Measurements from ENCODE around the gene KRTAP10-8.
"Not testable (repeated sequence)": the region's sequence is repeated elsewhere in the genome, so short reads cannot be mapped to it uniquely, and the experiment has no call there.

Gene KRTAP10-8

DNA sequence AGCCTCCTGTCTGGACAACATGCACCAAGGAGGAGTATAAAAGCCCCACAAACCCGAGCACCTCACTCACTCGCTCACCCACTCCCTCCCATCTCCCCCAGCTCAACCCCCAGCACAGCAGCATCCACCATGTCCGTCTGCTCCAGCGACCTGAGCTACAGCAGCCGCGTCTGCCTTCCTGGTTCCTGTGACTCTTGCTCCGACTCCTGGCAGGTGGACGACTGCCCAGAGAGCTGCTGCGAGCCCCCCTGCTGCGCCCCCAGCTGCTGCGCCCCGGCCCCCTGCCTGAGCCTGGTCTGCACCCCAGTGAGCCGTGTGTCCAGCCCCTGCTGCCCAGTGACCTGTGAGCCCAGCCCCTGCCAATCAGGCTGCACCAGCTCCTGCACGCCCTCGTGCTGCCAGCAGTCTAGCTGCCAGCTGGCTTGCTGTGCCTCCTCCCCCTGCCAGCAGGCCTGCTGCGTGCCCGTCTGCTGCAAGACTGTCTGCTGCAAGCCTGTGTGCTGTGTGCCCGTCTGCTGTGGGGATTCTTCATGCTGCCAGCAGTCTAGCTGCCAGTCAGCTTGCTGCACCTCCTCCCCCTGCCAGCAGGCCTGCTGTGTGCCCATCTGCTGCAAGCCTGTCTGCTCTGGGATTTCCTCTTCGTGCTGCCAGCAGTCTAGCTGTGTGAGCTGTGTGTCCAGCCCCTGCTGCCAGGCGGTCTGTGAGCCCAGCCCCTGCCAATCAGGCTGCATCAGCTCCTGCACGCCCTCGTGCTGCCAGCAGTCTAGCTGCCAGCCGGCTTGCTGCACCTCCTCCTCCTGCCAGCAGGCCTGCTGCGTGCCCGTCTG is 38.0 kb upstream of the KRTAP10-8 start, which contains the start of gene KRTAP10-4:
Gene KRTAP10-4, plus strand, starts transcription at position 100 of the 827 bp plus-strand sequence. Its CDS starts 30 bp downstream, at position 130.
- TF ChIP-seq GATA3, GATA2 (IDR thresholded peaks at IDR 0.05; ENCODE audit: low read depth, low read length): not testable (repeated sequence)

DNA sequence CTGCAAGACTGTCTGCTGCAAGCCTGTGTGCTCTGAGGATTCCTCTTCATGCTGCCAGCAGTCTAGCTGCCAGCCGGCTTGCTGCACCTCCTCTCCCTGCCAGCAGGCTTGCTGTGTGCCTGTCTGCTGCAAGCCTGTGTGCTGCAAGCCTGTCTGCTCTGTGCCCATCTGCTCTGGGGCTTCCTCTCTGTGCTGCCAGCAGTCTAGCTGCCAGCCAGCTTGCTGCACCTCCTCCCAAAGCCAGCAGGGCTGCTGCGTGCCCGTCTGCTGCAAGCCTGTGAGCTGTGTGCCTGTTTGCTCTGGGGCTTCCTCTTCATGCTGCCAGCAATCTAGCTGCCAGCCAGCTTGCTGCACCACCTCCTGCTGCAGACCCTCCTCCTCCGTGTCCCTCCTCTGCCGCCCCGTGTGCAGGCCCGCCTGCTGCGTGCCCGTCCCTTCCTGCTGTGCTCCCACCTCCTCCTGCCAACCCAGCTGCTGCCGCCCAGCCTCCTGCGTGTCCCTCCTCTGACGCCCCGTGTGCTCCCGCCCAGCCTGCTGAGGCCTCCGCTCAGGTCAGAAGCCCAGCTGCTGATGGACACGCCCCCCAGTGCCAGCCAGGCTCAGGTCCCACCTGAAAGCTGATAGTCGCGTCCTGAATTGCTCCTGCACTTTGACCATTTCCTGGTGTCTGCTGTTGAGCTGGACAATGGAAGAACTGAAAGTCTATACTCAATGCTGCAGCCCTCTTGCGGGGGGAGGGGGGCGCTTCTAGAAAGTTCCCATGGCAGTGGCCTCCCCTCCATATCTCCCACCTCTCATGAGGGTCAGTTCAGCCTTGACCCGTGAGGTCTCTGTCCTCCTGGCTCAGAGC is 37.2 kb upstream of the KRTAP10-8 start:
- no peak for TF ChIP-seq GATA3 (IDR thresholded peaks at IDR 0.05; ENCODE audit: low read depth, low read length)

DNA sequence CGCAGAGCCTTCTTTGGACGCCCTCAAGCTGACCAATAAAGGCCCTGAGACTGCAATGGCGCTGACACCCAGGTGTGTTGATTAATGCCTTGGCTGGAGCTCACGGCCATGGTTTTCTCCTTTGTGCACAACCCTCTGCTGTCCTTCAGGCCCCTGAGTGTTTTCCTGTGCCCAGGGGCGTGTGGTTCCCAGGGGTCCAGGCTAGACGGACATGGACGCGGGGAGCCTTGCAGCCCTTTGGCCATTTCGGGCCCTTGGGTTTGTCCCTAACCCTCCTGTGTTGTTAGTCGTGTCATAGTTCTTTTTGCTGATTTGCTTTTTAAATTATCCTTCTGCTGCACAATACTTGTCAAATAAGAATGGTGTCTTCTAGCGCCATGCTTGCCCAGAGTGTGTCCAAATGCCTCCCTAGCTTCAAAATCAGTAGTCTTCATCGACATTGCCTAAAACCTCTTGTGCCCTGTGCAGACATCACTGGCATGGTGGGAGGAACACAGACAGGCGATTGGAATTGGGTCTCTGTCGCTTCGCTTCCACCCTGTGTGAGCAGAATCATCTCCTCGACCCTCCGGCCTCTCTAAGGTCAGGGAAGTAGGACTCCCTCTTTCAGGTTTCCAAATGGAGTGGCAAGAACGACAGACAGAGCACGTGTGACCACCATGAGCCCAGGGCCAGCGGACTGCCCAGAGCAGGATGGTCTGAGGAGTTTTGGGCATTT is 36.4 kb upstream of the KRTAP10-8 start:
- TF ChIP-seq GATA2 (IDR thresholded peaks at IDR 0.05; ENCODE audit: low read depth, low read length) (no peak), GATA3 (IDR thresholded peaks at IDR 0.05; ENCODE audit: low read depth, low read length) (no peak)

DNA sequence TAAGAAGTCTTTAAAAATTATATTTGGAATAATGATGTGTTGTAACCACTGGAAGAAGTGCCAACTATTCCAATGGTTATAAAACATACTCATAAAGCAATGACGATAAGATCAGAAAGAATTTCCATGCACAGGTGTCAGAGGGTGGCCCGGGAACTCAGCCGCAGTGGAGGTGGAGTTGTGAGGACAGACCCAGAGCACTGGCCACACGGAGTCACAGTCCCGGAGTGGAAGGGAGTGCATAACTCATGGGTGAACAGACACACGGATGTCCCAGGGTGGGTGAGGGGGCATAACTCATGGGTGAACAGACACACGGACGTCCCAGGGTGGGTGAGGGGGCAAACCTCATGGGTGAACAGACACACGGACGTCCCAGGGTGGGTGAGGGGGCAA is 35.9 kb upstream of the KRTAP10-8 start:
- no peak for TF ChIP-seq GATA2 (IDR thresholded peaks at IDR 0.05; ENCODE audit: low read depth, low read length)

DNA sequence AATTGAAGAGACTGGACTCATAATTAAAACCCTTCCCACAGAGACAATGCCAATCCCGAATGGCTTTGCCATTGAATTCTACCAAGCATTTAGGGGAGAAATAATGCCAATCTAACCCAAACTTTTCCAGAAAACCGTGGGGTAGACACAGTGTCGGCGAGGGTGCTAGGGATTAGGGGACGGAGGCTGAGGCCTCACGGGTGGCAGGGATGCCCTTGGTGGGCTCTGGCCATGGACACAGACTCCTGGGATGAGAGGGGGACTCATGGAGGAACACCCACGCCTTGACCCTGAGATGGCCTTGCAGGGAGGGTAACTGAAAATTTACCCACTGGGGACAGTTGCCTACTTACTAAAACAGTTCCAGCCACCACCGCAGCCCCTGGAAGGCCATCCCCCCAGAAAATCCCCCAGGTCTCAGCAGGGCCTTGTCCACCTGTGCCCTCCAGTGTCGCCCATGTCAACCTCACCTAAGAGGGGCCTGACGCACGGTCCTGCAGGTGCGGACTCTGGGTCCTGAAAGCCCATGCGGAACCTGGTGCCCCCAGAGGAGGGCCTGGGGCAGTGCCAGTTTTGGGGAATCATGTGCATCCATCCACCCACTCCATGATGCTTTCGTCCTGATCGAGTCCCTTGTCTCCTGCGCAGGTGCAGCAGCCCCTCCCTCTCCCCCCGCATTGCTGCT is 33.4 kb upstream of the KRTAP10-8 start:
- TF ChIP-seq GATA3 (IDR thresholded peaks at IDR 0.05; ENCODE audit: low read depth, low read length) (no peak), GATA2 (IDR thresholded peaks at IDR 0.05; ENCODE audit: low read depth, low read length) (no peak)

DNA sequence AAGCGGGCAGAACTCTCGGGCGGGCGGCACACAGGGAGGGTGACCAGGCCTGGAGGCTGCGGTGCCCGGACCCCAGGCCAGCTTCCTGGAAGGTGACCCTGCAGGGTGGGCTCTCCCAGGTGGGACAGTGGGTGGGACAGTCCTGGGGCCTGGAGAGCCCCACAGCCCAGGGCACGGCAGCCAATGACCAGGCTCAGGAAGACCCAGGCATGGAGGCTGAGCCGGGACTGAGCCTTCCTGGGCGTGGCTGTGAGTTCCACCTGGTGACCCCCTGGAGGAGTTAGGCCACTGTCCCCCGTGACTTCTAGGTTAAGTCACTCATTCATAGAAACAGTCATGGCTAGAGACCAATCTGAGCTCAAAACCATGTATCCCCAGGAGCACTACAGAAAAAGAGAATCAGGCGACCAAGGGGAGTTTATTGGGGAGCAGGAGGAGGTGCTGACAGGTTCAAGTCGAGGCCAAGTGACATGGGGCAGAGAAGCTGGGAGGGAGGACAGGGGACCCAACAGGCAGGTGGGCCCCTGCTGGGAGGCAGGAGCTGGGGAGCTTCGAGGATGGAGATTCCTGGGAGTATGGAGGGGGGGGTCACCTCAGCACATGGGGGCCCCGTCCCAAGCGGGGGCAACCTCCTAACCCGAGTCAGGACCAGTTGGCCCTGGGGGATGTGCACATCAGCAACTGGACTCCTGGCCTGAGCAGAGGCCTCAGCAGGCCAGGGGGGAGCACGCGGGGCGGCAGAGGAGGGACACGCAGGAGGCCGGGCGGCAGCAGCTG is 32.6 kb upstream of the KRTAP10-8 start:
- no peak for TF ChIP-seq GATA3 (IDR thresholded peaks at IDR 0.05; ENCODE audit: low read depth, low read length)
- no peak for TF ChIP-seq GATA2 (IDR thresholded peaks at IDR 0.05; ENCODE audit: low read depth, low read length)

DNA sequence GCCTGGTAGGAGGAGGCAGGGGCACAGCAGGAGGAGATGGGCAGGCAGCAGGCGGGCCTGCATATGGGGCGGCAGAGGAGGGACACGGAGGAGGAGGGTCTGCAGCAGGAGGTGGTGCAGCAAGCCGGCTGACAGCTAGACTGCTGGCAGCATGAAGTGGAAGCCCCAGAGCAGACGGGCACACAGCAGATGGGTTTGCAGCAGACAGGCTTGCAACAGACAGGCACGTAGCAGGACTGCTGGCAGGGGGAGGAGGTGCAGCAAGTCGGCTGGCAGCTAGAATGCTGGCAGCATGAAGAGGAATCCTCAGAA is 32.1 kb upstream of the KRTAP10-8 start:
- TF ChIP-seq GATA3 (IDR thresholded peaks at IDR 0.05; ENCODE audit: low read depth, low read length) (no peak), GATA2 (IDR thresholded peaks at IDR 0.05; ENCODE audit: low read depth, low read length) (no peak)

DNA sequence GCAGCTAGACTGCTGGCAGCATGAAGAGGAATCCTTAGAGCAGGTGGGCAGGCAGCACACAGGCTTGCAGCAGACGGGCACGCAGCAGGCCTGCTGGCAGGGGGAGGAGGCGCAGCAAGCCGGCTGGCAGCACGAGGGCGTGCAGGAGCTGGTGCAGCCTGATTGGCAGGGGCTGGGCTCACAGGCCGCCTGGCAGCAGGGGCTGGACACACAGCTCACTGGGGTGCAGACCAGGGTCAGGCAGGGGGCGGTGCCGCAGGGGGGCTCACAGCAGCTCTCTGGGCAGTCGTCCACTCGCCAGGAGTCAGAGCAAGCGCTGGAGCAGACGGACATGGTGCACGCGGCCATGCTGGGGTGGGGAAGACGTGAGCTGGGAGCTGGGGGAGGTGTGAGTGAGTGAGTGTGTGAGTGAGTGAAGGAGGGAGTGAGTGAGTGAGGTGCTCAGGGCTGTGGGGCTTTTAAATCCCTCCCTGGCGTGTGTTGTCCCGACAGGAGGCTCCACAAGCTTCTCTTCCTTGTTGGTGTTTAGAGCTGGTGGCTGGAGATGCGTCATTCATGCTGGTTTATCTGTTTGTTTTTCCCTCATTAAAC is 31.6 kb upstream of the KRTAP10-8 start, which contains the start of gene KRTAP10-5:
Gene KRTAP10-5, minus strand, starts transcription at position 374 of the 591 bp plus-strand sequence. Its CDS starts 26 bp downstream, at position 348.
- TF ChIP-seq GATA3, GATA2 (IDR thresholded peaks at IDR 0.05; ENCODE audit: low read depth, low read length): not testable (repeated sequence)

DNA sequence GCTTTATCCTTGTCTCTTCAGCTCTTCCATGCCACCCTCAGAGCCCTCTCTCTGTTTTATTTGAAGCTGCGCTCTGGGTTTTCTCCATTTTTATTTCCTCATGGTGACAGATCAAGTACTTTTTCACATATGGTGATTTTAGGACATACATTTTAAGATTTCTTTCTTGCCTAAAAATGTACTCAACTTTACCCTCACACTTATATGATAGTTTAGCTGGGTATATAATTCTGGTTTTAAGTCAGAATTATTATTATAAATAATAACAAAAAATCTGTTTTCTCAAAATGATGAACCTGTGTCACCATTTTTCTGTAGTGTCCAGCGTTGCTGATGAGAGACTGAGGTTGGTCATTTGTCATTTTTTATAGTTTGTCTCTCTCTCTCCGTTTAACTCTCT is 30.7 kb upstream of the KRTAP10-8 start:
- TF ChIP-seq GATA3 (IDR thresholded peaks at IDR 0.05; ENCODE audit: low read depth, low read length): no peak
- TF ChIP-seq GATA2 (IDR thresholded peaks at IDR 0.05; ENCODE audit: low read depth, low read length): no peak

DNA sequence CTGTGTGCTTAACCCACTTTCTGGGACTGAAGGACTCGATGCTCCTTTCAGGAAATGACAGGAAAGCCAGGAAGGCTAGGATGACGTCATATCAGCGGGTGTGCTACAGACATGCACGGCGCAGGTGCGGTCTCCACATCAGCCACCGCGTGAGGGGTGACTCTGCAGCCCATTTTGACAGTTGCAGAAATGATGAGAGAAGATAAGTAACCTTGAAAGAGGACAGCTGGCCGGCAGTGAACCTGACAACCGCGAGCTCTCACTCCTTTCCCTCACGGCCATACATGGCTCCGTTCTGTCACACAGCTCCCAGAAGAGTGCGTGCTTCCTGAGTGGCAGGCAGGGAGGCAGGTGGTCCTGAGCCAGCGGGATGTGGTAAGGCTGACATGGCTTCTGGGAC is 29.8 kb upstream of the KRTAP10-8 start:
- TF ChIP-seq GATA2 (IDR thresholded peaks at IDR 0.05; ENCODE audit: low read depth, low read length) (peak; percentile 26; the same call in 1 of the 2 replicates), GATA3 (IDR thresholded peaks at IDR 0.05; ENCODE audit: low read depth, low read length) (no peak)

DNA sequence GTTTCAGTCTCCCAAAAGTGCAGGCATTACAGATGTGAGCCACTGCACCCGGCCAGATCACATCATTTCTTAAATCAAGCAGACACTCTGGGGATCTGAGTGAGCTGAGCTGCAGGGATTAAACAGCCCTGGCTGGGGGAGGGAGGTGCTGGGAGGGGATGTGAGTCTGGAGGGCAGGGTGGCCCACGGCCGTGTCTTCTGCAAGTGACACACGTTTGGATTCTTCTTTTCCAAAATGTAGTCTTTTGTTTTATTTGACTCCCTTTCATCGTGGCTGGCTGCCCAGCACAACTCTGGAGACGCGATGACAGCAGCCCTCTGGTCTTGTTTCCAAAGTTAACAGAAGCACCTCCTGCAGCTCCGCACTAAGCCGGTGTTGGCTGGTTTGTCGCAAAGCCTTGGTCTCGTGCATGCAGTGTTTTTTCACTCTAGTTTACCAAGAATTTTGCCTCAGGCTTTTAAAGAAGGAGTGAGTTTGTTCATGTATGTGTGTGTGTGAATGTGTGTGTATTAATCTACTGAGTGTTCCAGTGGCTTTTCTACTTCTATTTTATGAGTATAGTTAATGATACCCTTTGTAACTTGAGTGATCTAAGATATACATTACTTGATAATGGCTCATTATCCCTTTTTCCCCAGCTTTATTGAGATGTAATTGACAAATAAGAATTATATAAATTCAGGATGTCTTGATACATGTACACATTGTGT is 28.6 kb upstream of the KRTAP10-8 start:
- TF ChIP-seq GATA2 (IDR thresholded peaks at IDR 0.05; ENCODE audit: low read depth, low read length): no peak

DNA sequence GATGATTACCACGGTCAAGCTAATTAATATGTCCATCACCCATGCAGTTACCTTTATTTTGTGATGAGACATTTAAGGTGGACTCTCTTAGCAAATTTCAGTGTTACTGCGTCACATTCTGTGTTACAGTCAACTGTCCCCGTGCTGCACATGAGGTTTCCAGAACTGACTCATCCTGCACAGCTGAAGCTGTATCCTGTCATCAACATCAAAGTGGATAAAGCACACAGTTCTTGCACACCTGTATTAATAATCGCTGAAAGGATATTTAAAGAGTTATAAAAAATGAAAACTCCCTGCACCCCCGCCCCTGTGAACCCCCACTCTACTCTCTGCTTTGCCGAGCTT is 28.1 kb upstream of the KRTAP10-8 start:
- TF ChIP-seq GATA2 (IDR thresholded peaks at IDR 0.05; ENCODE audit: low read depth, low read length) (no peak), GATA3 (IDR thresholded peaks at IDR 0.05; ENCODE audit: low read depth, low read length) (no peak)
